Naive thymus-derived CD8-positive, alpha-beta T cell (primary cell): ENCODE data around the gene SORT1. TPM values are rescaled to one million over a fixed set of nuclear protein-coding genes. Genes with fewer than 3 reads are reported as not detected.
"Not testable (repeated sequence)": the region's sequence is repeated elsewhere in the genome, so short reads cannot be mapped to it uniquely, and the experiment has no call there.

Source experiments
- ATAC-seq, 2 donors: fragments of 150-1000 bp; cut with Tn5 transposase in 1 of 2; sonication (Bioruptor Pico), chemical (Tn5 transposase) in 1 of 2; 1 replicate in 1 of 2; 2 replicates in 1 of 2; pipeline ENCODE4 v1.10.0; 2021; ENCODE audit warnings: mild to moderate bottlenecking in 2 of 2, moderate library complexity in 2 of 2
- POLR2A ChIA-PET: fragments of 350-600 bp; sonication (Branson Sonifier 250); formaldehyde crosslinking; loops from one replicate; lab custom pipeline; 2021; ENCODE audit warnings: antibody characterized with exemption; lab: Charles Lee
- DNase-seq, 10 donors: peaks; one replicate each; pipeline versions ENCODE4 v3.0.0 to v3.0.0-alpha.2; 2020 to 2022
- H3K27ac Mint-ChIP-seq, 10 donors: one replicate each; pipeline ENCODE4 v1.8.0; 2020 to 2022; ENCODE audit warnings: mild to moderate bottlenecking in 10 of 10, mixed read lengths in 10 of 10, moderate library complexity in 4 of 10, inconsistent platforms in 1 of 10
- H3K27me3 Mint-ChIP-seq, 5 donors: one replicate each; pipeline ENCODE4 v1.8.0; 2021 to 2022; ENCODE audit warnings: mixed read lengths in 5 of 5
- H3K36me3 Mint-ChIP-seq, 3 donors: one replicate each; pipeline ENCODE4 v1.8.0; 2020 to 2022; ENCODE audit warnings: mixed read lengths in 3 of 3, mild to moderate bottlenecking in 2 of 3, inconsistent platforms in 1 of 3
- H3K4me1 Mint-ChIP-seq, 4 donors: one replicate each; pipeline ENCODE4 v1.8.0; 2021 to 2022; ENCODE audit warnings: mixed read lengths in 4 of 4
- H3K4me3 Mint-ChIP-seq, 10 donors: one replicate each; pipeline ENCODE4 v1.8.0; 2020 to 2022; ENCODE audit warnings: mild to moderate bottlenecking in 10 of 10, mixed read lengths in 10 of 10, moderate library complexity in 6 of 10, inconsistent platforms in 1 of 10
- H3K9me3 Mint-ChIP-seq, 9 donors: one replicate each; pipeline ENCODE4 v1.8.0; 2020 to 2022; ENCODE audit warnings: mixed read lengths in 9 of 9, mild to moderate bottlenecking in 3 of 9, inconsistent platforms in 1 of 9, moderate library complexity in 1 of 9
- polyA plus RNA-seq, 3 donors: library from polyadenylated mRNA; unstranded; fragments of 300-500 nt; fragmentation: Illumina TruSeq; gene quantifications; one replicate each; pipeline ENCODE4 v1.2.3, GENCODE V29; 2021
- total RNA-seq, 8 experiments: library from RNA in 2 of 8; stranded (reverse) in 2 of 8; gene quantifications; one replicate each; pipeline ENCODE4 v1.2.3 and lab custom pipeline; 2021 to 2026

The SORT1 gene
- total and polyA plus RNA-seq, 5 experiments from 2014 or later = 0.43 to 2.5 (median 1.6) TPM

GRCh38 chr1:109395602-109396512 lies 1.9 kb downstream of the SORT1 start:
- Mint-ChIP-seq H3K4me1 (peaks cover 5 to 41% (median 18%) of the 10 kb centered on the region in 4 donors), H3K36me3 (peaks cover 0 to 6% (median 0%) of the 10 kb centered on the region in 3 donors), H3K27me3 (peaks cover 24 to 46% (median 39%) of the 10 kb centered on the region in 5 donors), H3K9me3 (no peaks in the 10 kb centered on the region), H3K4me3 (peak overlapping the region in 9 of 10 donors; percentile 43 to 92 (median 89)), H3K27ac (peak overlapping the region in 2 of 10 donors; percentile 15 to 17)
- no peak for DNase-seq
- POLR2A ChIA-PET = no interaction called here
- ATAC-seq = no peak

GRCh38 chr1:109395282-109395599 lies 2.5 kb downstream of the SORT1 start:
- POLR2A ChIA-PET, H3K36me3 Mint-ChIP-seq: not testable (repeated sequence)

GRCh38 chr1:109394591-109395281 lies 3.0 kb downstream of the SORT1 start:
- H3K36me3 Mint-ChIP-seq = peaks cover 0 to 2% (median 0%) of the 10 kb centered on the region in 3 donors
- POLR2A ChIA-PET = no interaction called here
- H3K4me3 Mint-ChIP-seq = no peak overlapping the region
- no peak for DNase-seq
- no peak overlapping the region for H3K27ac Mint-ChIP-seq
- peaks cover 28 to 57% (median 43%) of the 10 kb centered on the region in 5 donors for H3K27me3 Mint-ChIP-seq
- H3K4me1 Mint-ChIP-seq = peaks cover 5 to 45% (median 18%) of the 10 kb centered on the region in 4 donors
- no peak for ATAC-seq
- no peaks in the 10 kb centered on the region for H3K9me3 Mint-ChIP-seq

More at GRCh38 chr1:109395282-109395599, 2.5 kb downstream of the SORT1 start:
- H3K4me1 Mint-ChIP-seq = peaks cover 5 to 41% (median 18%) of the 10 kb centered on the region in 4 donors
- peak overlapping the region in 1 of 10 donors; percentile 52 for H3K27ac Mint-ChIP-seq
- not testable (repeated sequence) for DNase-seq, H3K4me3 Mint-ChIP-seq, ATAC-seq, H3K9me3 Mint-ChIP-seq
- peaks cover 24 to 52% (median 39%) of the 10 kb centered on the region in 5 donors for H3K27me3 Mint-ChIP-seq

- DNase-seq = no peak
- Mint-ChIP-seq H3K4me3 (no peak overlapping the region), H3K4me1 (peaks cover 4 to 41% (median 16%) of the 10 kb centered on the region in 4 donors), H3K9me3 (no peaks in the 10 kb centered on the region), H3K36me3 (peaks cover 0 to 2% (median 0%) of the 10 kb centered on the region in 3 donors), H3K27me3 (peaks cover 33 to 68% (median 51%) of the 10 kb centered on the region in 5 donors), H3K27ac (no peak overlapping the region)
- POLR2A ChIA-PET = no interaction called here
- no peak for ATAC-seq
These were observed 4.0 kb downstream of the SORT1 start for GRCh38 chr1:109393617-109394233.

GRCh38 chr1:109392788-109393616 lies 4.7 kb downstream of the SORT1 start:
- H3K27ac Mint-ChIP-seq = no peak overlapping the region
- DNase-seq = no peak
- H3K9me3 Mint-ChIP-seq = no peaks in the 10 kb centered on the region
- H3K36me3 Mint-ChIP-seq = peaks cover 0 to 2% (median 0%) of the 10 kb centered on the region in 3 donors
- POLR2A ChIA-PET = no interaction called here
- no peak for ATAC-seq
- peaks cover 3 to 34% (median 12%) of the 10 kb centered on the region in 4 donors for H3K4me1 Mint-ChIP-seq
- H3K4me3 Mint-ChIP-seq = peak overlapping the region in 1 of 10 donors; percentile 2
- H3K27me3 Mint-ChIP-seq = peaks cover 35 to 70% (median 54%) of the 10 kb centered on the region in 5 donors

- Mint-ChIP-seq H3K27me3 (peaks cover 35 to 70% (median 56%) of the 10 kb centered on the region in 5 donors), H3K4me3 (no peak overlapping the region), H3K9me3 (no peaks in the 10 kb centered on the region), H3K27ac (no peak overlapping the region), H3K36me3 (peaks cover 0 to 2% (median 0%) of the 10 kb centered on the region in 3 donors), H3K4me1 (peaks cover 3 to 34% (median 11%) of the 10 kb centered on the region in 4 donors)
- POLR2A ChIA-PET = no interaction called here
- ATAC-seq (no peak), DNase-seq (no peak)
These were observed 5.5 kb downstream of the SORT1 start for GRCh38 chr1:109392037-109392787.

- no peak overlapping the region for H3K27ac Mint-ChIP-seq
- peak overlapping the region in 1 of 10 donors; percentile 20 for H3K4me3 Mint-ChIP-seq
- no peak for ATAC-seq
- H3K36me3 Mint-ChIP-seq = peaks cover 0 to 2% (median 0%) of the 10 kb centered on the region in 3 donors
- H3K4me1 Mint-ChIP-seq = peaks cover 2 to 29% (median 6%) of the 10 kb centered on the region in 4 donors
- no peaks in the 10 kb centered on the region for H3K9me3 Mint-ChIP-seq
- POLR2A ChIA-PET = interaction anchor here (1.0 kb wide), 1 partner anchor 12 kb away, joined by 3 read pairs; no protein-coding TSS in a partner anchor
- peaks cover 31 to 68% (median 51%) of the 10 kb centered on the region in 5 donors for H3K27me3 Mint-ChIP-seq
- no peak for DNase-seq
These were observed 6.1 kb downstream of the SORT1 start for GRCh38 chr1:109391626-109392025.

GRCh38 chr1:109391157-109391556 lies 6.6 kb downstream of the SORT1 start:
- no peak for ATAC-seq
- Mint-ChIP-seq H3K4me1 (peaks cover 0 to 25% (median 1%) of the 10 kb centered on the region in 4 donors), H3K4me3 (no peak overlapping the region), H3K27ac (no peak overlapping the region), H3K27me3 (peaks cover 27 to 63% (median 47%) of the 10 kb centered on the region in 5 donors), H3K36me3 (peaks cover 0 to 2% (median 0%) of the 10 kb centered on the region in 3 donors), H3K9me3 (no peaks in the 10 kb centered on the region)
- DNase-seq = no peak
- POLR2A ChIA-PET = interaction anchor here (1.0 kb wide), 1 partner anchor 12 kb away, joined by 3 read pairs; no protein-coding TSS in a partner anchor

GRCh38 chr1:109389638-109390341 lies 7.9 kb downstream of the SORT1 start:
- peaks cover 22 to 49% (median 35%) of the 10 kb centered on the region in 5 donors for H3K27me3 Mint-ChIP-seq
- no peak overlapping the region for H3K4me3 Mint-ChIP-seq
- DNase-seq = no peak
- ATAC-seq = no peak
- H3K9me3 Mint-ChIP-seq = no peaks in the 10 kb centered on the region
- H3K36me3 Mint-ChIP-seq = peaks cover 0 to 2% (median 0%) of the 10 kb centered on the region in 3 donors
- peaks cover 0 to 18% (median 0%) of the 10 kb centered on the region in 4 donors for H3K4me1 Mint-ChIP-seq
- H3K27ac Mint-ChIP-seq = no peak overlapping the region
- POLR2A ChIA-PET = interaction anchor here (0.7 to 1.2 kb wide), 2 partner anchors 9 to 358 kb away, joined by 3 read pairs; no protein-coding TSS in a partner anchor

- ATAC-seq (no peak), DNase-seq (no peak)
- H3K27me3 Mint-ChIP-seq = peaks cover 18 to 42% (median 29%) of the 10 kb centered on the region in 5 donors
- H3K9me3 Mint-ChIP-seq = no peaks in the 10 kb centered on the region
- no peak overlapping the region for H3K27ac Mint-ChIP-seq
- POLR2A ChIA-PET = interaction anchor here (0.7 to 1.2 kb wide), 2 partner anchors 10 to 358 kb away, joined by 3 read pairs; no protein-coding TSS in a partner anchor
- peaks cover 0 to 18% (median 0%) of the 10 kb centered on the region in 4 donors for H3K4me1 Mint-ChIP-seq
- H3K36me3 Mint-ChIP-seq = peaks cover 0 to 2% (median 0%) of the 10 kb centered on the region in 3 donors
- no peak overlapping the region for H3K4me3 Mint-ChIP-seq
These were observed 8.7 kb downstream of the SORT1 start for GRCh38 chr1:109388884-109389637.
